ENCODE results near the gene PPP1R1C. TPM values are rescaled to one million over a fixed set of nuclear protein-coding genes. Genes with fewer than 3 reads are reported as not detected.

The PPP1R1C gene
- total and polyA plus RNA-seq, 2 of the 13 experiments (the other 11 are each of a cell fraction or from before 2014, with no cell fraction given), result 1.5 to 3.5 TPM

- TF ChIP-seq ZNF224 (CRISPR knock-in tag; IDR thresholded peaks at IDR 0.05) (no peak), CCAR2 (optimal IDR thresholded peaks at IDR 0.05; ENCODE audit: low read depth, low read length) (no peak), ZC3H4 (CRISPR knock-in tag; IDR thresholded peaks at IDR 0.05; ENCODE audit: borderline replicate concordance) (no peak), PRDM4 (CRISPR knock-in tag; IDR thresholded peaks at IDR 0.05; ENCODE audit: borderline replicate concordance) (no peak)
These were observed 179.5 kb downstream of the PPP1R1C start (continued) for GRCh38 chr2:182165202-182165601.

GRCh38 chr2:182166406-182166805, 180.8 kb downstream of the PPP1R1C start:
- Histone ChIP-seq H4K20me1 (ENCODE audit: insufficient read depth, low read length) (no peaks in the 10 kb centered on the region), H3K4me2 (ENCODE audit: low read depth, low read length) (no peak overlapping the region), H3K4me1 (ENCODE audit: insufficient read depth, low read length) (no peaks in the 10 kb centered on the region), H3K9me3 (ENCODE audit: low read length) (no peaks in the 10 kb centered on the region), H3K4me3 (replicated peaks in 1 of 3; ENCODE audit: insufficient read depth in 1 of 3, low read depth in 2 of 3, low read length in 3 of 3) (no peak overlapping the region), H3K36me3 (replicated peaks in 1 of 2; ENCODE audit: control insufficient read depth in 1 of 2, insufficient read depth in 2 of 2, low read length in 2 of 2) (no peaks in the 10 kb centered on the region), H3K27me3 (ENCODE audit: control insufficient read depth in 1 of 2, insufficient read depth in 2 of 2, low read length in 2 of 2) (no peaks in the 10 kb centered on the region), H3K9ac (ENCODE audit: insufficient read depth, low read depth, low read length) (no peak overlapping the region), H2AFZ (ENCODE audit: low read length) (no peak overlapping the region), H3K27ac (ENCODE audit: extremely low read length, insufficient read depth, low read length) (no peak overlapping the region), H3K79me2 (ENCODE audit: insufficient read depth, low read length) (no peaks in the 10 kb centered on the region)
- 3% methylated on average over 2 of the region's 2 CpGs for WGBS (ENCODE audit: low lambda C conversion rate)
- in situ Hi-C loops (cut with HindIII; ENCODE audit: extremely low pct_ligation_motif_present, low pct_unique_long_range_greater_than_20kb), result no loop called here
- ChIA-PET POLR2A (no interaction called here), CTCF (ENCODE audit: low intra/inter-chr PET ratio, low total read pairs) (no interaction called here)
- FAIRE-seq, result no peak
- ATAC-seq, result no peak
- intact Hi-C loops (cut with micrococcal nuclease; ENCODE audit: unreplicated experiment), result no loop called here
- no TSS peak for BruUV-seq (replicated peaks)
- no peak for DNase-seq (ENCODE audit: low spot score)
- no peak for TF ChIP-seq GTF3A (CRISPR knock-in tag; conservative IDR thresholded peaks at IDR 0.05)
- no peak for TF ChIP-seq ZNF788 (CRISPR knock-in tag; IDR thresholded peaks at IDR 0.05; ENCODE audit: borderline replicate concordance)
- TF ChIP-seq HNF1B (CRISPR knock-in tag; IDR thresholded peaks at IDR 0.05), result no peak
- TF ChIP-seq PRDM15 (CRISPR knock-in tag; IDR thresholded peaks at IDR 0.05), result no peak
- no peak for TF ChIP-seq DNMT3B (CRISPR knock-in tag; conservative IDR thresholded peaks at IDR 0.05)
- TF ChIP-seq ADNP (CRISPR knock-in tag; IDR thresholded peaks at IDR 0.05), result no peak
- TF ChIP-seq ZNF567 (CRISPR knock-in tag; IDR thresholded peaks at IDR 0.05; ENCODE audit: borderline replicate concordance), result no peak
- TF ChIP-seq SP1 (IDR thresholded peaks at IDR 0.05), result no peak
- TF ChIP-seq SP1 (CRISPR knock-in tag; IDR thresholded peaks at IDR 0.05), result no peak
- no peak for TF ChIP-seq SP140L (CRISPR knock-in tag; IDR thresholded peaks at IDR 0.05; ENCODE audit: borderline replicate concordance)
- TF ChIP-seq ELK4 (CRISPR knock-in tag; IDR thresholded peaks at IDR 0.05; ENCODE audit: borderline replicate concordance), result no peak
- no peak for TF ChIP-seq HOXA5 (CRISPR knock-in tag; IDR thresholded peaks at IDR 0.05)
